Type B pancreatic cell (in vitro differentiated cells): Measurements from ENCODE around the gene CIB1. TPM values are rescaled to one million over a fixed set of nuclear protein-coding genes. Genes with fewer than 3 reads are reported as not detected.

Source experiments
- DNase-seq: peaks from one replicate; pipeline ENCODE4 v3.0.0; 2021; ENCODE audit warnings: mixed read lengths; ENCODE audit not compliant: unreplicated experiment; ENCODE audit errors: extremely low spot score
- H3K27ac Mint-ChIP-seq: 2 replicates; pipeline ENCODE4 v1.8.0; 2021; ENCODE audit warnings: mild to moderate bottlenecking, mixed read lengths
- H3K27me3 Mint-ChIP-seq: 2 replicates; pipeline ENCODE4 v1.8.0; 2021; ENCODE audit warnings: mixed read lengths
- H3K36me3 Mint-ChIP-seq: 2 replicates; pipeline ENCODE4 v1.8.0; 2021; ENCODE audit warnings: mixed read lengths
- H3K4me1 Mint-ChIP-seq: one replicate; pipeline ENCODE4 v1.8.0; 2021; ENCODE audit warnings: mixed read lengths; ENCODE audit not compliant: unreplicated experiment
- H3K4me3 Mint-ChIP-seq: 2 replicates; pipeline ENCODE4 v1.8.0; 2021; ENCODE audit warnings: mild to moderate bottlenecking, mixed read lengths
- H3K9me3 Mint-ChIP-seq: 2 replicates; pipeline ENCODE4 v1.8.0; 2021; ENCODE audit warnings: mixed read lengths
- total RNA-seq: library from RNA; stranded (reverse); gene quantifications from 2 replicates; pipeline ENCODE4 v1.2.1, GENCODE V29; 2021; ENCODE audit warnings: low replicate concordance
- TF ChIP-seq, protein P1 (sequence below): fragments of 200-600 bp; sonication (generic); conservative IDR thresholded peaks from 2 replicates; pipeline ENCODE4 v1.5.0; 2021; ENCODE audit warnings: antibody characterized with exemption, mild to moderate bottlenecking

Gene CIB1
- total RNA-seq, 1 donor from 2014 or later: 31.6 TPM

DNA sequence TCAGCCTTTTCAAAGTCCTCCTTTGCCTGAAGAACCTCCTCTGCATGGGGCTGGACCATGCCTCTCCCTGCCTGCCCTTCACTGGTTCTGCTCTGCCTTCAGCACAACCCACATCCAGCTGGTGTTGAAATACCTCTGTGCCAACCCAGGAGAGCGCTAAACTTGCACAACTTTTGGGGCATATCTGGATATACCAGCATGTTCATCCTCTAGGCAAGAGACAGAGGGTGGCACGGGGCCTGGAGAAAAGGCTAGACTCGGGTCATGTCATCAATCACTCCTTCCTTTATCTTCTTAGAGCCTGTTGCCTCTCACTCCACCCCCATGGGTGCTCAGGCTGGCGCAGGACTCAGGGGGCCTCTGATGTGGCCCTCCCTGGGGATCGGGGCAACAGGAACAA, 27.9 kb downstream of the CIB1 start:
- Mint-ChIP-seq H3K27me3 (no peaks in the 10 kb centered on the region), H3K9me3 (no peaks in the 10 kb centered on the region), H3K4me3 (no peak overlapping the region), H3K36me3 (no peaks in the 10 kb centered on the region), H3K27ac (no peak overlapping the region), H3K4me1 (peaks cover 6% of the 10 kb centered on the region)
- TF ChIP-seq, protein P1, sequence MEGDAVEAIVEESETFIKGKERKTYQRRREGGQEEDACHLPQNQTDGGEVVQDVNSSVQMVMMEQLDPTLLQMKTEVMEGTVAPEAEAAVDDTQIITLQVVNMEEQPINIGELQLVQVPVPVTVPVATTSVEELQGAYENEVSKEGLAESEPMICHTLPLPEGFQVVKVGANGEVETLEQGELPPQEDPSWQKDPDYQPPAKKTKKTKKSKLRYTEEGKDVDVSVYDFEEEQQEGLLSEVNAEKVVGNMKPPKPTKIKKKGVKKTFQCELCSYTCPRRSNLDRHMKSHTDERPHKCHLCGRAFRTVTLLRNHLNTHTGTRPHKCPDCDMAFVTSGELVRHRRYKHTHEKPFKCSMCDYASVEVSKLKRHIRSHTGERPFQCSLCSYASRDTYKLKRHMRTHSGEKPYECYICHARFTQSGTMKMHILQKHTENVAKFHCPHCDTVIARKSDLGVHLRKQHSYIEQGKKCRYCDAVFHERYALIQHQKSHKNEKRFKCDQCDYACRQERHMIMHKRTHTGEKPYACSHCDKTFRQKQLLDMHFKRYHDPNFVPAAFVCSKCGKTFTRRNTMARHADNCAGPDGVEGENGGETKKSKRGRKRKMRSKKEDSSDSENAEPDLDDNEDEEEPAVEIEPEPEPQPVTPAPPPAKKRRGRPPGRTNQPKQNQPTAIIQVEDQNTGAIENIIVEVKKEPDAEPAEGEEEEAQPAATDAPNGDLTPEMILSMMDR: no peak
- no peak for DNase-seq

DNA sequence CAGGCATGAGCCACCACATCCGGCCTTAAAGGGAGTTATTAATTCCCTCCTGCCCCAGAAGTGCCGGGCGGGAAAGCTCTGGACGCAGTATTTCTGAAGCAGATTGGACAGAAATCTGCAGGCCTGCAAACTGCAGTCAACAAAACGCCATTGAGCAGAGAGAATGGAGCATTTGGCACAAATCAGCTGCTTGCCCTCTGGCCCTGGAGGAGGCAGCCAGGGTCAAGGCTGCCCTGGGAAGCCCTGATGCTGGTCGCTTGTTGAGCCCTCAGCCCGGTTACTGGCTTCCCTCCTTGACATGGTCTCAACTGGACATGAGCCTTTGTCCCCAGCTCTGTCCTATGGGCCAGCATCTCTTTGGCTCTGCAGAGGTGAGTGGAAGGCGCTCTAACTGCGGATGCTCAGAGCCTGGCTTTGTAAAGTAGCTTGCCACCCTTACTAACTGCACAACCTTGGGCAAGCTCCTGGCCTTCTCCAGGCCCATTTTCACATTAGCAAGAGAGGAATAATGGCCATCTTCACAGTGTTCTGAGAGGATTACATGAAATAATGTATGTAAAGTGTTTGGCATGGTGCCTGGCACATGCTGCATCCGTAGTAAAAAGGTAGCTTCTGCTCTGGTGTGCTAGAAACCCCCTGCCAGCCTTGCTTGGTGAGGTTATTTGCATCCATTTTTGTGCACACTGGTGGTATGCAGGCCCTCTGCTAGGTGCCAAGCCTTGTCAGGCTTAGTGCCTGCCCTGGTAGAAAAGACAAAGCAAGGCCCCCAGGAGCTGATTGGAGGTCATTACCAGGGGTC, 28.5 kb downstream of the CIB1 start:
- no peak for DNase-seq
- Mint-ChIP-seq H3K27ac (no peak overlapping the region), H3K4me3 (no peak overlapping the region), H3K36me3 (no peaks in the 10 kb centered on the region), H3K4me1 (peaks cover 11% of the 10 kb centered on the region), H3K9me3 (no peaks in the 10 kb centered on the region), H3K27me3 (no peaks in the 10 kb centered on the region)
- TF ChIP-seq, protein P1: no peak

DNA sequence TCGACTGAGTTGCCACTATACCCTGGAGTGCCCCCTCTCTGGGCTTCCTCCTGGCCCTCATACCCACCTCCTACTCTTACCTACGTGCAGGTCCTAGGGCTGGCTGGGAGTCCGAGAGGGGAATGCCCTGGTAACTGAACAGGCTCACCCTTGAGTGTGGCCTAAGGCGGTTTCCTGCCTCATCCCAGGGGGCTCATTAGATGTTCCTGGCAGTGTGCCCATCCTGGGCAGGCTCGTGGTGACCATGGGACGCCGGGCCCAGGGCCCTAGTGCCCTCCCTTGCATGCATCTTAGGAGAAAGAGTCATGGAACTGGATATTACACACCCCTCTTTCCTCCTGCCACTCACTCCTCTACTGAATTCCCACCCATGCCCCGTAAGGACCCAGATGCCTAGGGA, 29.8 kb downstream of the CIB1 start:
- Mint-ChIP-seq H3K9me3 (no peaks in the 10 kb centered on the region), H3K27ac (no peak overlapping the region), H3K27me3 (no peaks in the 10 kb centered on the region), H3K4me3 (no peak overlapping the region), H3K36me3 (no peaks in the 10 kb centered on the region), H3K4me1 (peaks cover 16% of the 10 kb centered on the region)
- TF ChIP-seq, protein P1: no peak
- no peak for DNase-seq

DNA sequence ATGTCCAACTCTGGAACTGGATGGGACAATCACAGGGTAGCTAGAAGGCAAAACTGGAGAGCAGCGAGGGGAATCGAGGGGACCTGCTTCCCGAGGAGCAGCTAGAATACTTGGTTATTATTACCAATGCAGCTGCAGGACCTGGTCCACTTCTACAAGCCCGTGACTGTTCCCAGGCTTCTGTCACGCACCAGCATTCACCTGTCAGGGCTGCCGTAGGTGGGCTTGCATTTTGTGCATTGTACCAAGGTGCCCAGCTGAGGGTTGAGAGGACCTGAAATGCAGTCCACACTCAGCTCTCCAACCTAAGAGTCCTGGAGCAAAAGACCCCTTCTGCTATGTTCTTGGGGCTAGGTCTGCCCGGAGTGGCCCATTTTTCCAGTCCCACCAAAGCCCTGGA, 30.3 kb downstream of the CIB1 start:
- TF ChIP-seq, protein P1: no peak
- Mint-ChIP-seq H3K36me3 (no peaks in the 10 kb centered on the region), H3K27ac (no peak overlapping the region)

DNA sequence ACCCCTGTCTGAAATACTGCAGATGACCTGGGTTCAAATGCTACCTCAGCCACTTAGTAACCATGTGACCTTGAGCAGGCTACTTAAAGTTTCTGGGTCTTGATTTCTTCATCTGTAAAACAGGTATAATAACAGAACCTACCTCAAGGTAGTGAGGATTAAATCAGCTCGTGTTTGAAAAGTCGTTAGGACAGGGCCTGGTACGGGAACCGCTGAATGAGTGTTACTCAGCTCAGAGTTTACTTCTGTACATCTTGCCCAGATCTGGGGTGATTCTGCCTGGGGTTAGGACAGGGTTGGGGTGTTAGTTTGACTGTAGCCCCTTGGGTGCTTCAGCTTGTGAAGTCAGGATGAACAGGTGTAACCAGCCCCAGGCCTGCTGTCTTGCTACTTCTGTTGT, 30.8 kb downstream of the CIB1 start:
- peaks cover 16% of the 10 kb centered on the region for H3K4me1 Mint-ChIP-seq
- peak overlapping the region; percentile 94 for H3K4me3 Mint-ChIP-seq
- DNase-seq: no peak
- H3K9me3 Mint-ChIP-seq: no peaks in the 10 kb centered on the region
- H3K27ac Mint-ChIP-seq: peak overlapping the region; percentile 78
- H3K27me3 Mint-ChIP-seq: no peaks in the 10 kb centered on the region
- TF ChIP-seq, protein P1: no peak
- no peaks in the 10 kb centered on the region for H3K36me3 Mint-ChIP-seq

More for the DNA sequence above, 30.3 kb downstream of the CIB1 start:
- DNase-seq: no peak
- Mint-ChIP-seq H3K9me3 (no peaks in the 10 kb centered on the region), H3K4me1 (peaks cover 16% of the 10 kb centered on the region), H3K4me3 (peak overlapping the region; percentile 94), H3K27me3 (no peaks in the 10 kb centered on the region)
